OCI-LY3 (cell line): ENCODE measurements around the gene ACY1.
"Not testable (repeated sequence)": the region's sequence is repeated elsewhere in the genome, so short reads cannot be mapped to it uniquely, and the experiment has no call there.

Experiments used
- H2AFZ ChIP-seq: fragments of 200-600, 300-600 bp; shearing (Covaris generic); 2 replicates; pipeline ENCODE4 v1.6.0; 2014; ENCODE audit warnings: antibody characterized with exemption, low read depth, low read length
- H3K27ac ChIP-seq: fragments of 200-600, 300-600 bp; sonication (generic); 2 replicates; pipeline ENCODE4 v1.5.1; 2014; ENCODE audit warnings: mild to moderate bottlenecking, low read length, moderate library complexity, mixed read lengths
- H3K27me3 ChIP-seq: fragments of 200-600, 300-600 bp; sonication (generic); 2 replicates; pipeline ENCODE4 v1.6.1; 2014; ENCODE audit warnings: low read depth, low read length, mixed read lengths
- H3K36me3 ChIP-seq: fragments of 200-600, 300-600 bp; sonication (generic); replicated peaks from 2 replicates; pipeline ENCODE3; 2014; ENCODE audit warnings: low read depth, low read length, mixed read lengths
- H3K4me1 ChIP-seq: fragments of 300-600, 200-600 bp; sonication (generic); 2 replicates; pipeline ENCODE4 v1.6.1; 2014; ENCODE audit warnings: low read length, mixed read lengths
- H3K4me2 ChIP-seq: fragments of 200-600, 300-600 bp; sonication (generic); 2 replicates; pipeline ENCODE4 v1.6.1; 2014; ENCODE audit warnings: low read length, mixed read lengths
- H3K4me3 ChIP-seq: fragments of 300-600, 200-600 bp; sonication (generic); 2 replicates; pipeline ENCODE4 v1.5.1; 2014; ENCODE audit warnings: antibody characterized with exemption, mild to moderate bottlenecking, low read length, moderate library complexity
- H3K79me2 ChIP-seq: fragments of 300-600, 200-600 bp; shearing (Covaris generic); 2 replicates; pipeline ENCODE4 v1.6.1; 2014; ENCODE audit warnings: mild to moderate bottlenecking, low read length, mixed read lengths
- H3K9ac ChIP-seq: fragments of 300-600, 200-600 bp; shearing (Covaris generic); 2 replicates; pipeline ENCODE4 v1.6.0; 2014; ENCODE audit warnings: mild to moderate bottlenecking, low read length, moderate library complexity
- H3K9me3 ChIP-seq: fragments of 200-600, 300-600 bp; shearing (Covaris generic); 2 replicates; pipeline ENCODE4 v1.6.1; 2014; ENCODE audit warnings: low read length, mixed read lengths; ENCODE audit not compliant: insufficient read depth
- H4K20me1 ChIP-seq: fragments of 200-600, 300-600 bp; sonication (generic); 2 replicates; pipeline ENCODE4 v1.6.1; 2016; ENCODE audit warnings: low read length, mixed read lengths; ENCODE audit not compliant: insufficient read depth
- CTCF ChIP-seq: fragments of 200-600, 300-600 bp; sonication (generic); IDR thresholded peaks from 2 replicates; pipeline ENCODE4 v1.5.1; 2014; ENCODE audit warnings: antibody characterized with exemption, low read length, low read depth
- EZH2phosphoT487 ChIP-seq: fragments of 200-600 bp; shearing (Covaris generic); IDR thresholded peaks from 2 replicates; pipeline ENCODE4 v1.6.1; 2018; ENCODE audit warnings: antibody characterized with exemption, mixed run types, low read depth

The ACY1 gene

GRCh38 chr3:52032702-52033408 lies 49.5 kb downstream of the ACY1 start:
- peaks cover 24% of the 10 kb centered on the region; the same call in 1 of the 2 replicates for H3K27me3 ChIP-seq
- no peaks in the 10 kb centered on the region for H3K79me2 ChIP-seq
- no peak overlapping the region for H3K27ac ChIP-seq
- peaks cover 29% of the 10 kb centered on the region for H3K4me1 ChIP-seq
- H3K4me2 ChIP-seq, result no peak overlapping the region
- no peak overlapping the region for H2AFZ ChIP-seq
- no peak for TF ChIP-seq CTCF
- no peak for TF ChIP-seq EZH2phosphoT487
- H3K9me3 ChIP-seq, result no peaks in the 10 kb centered on the region
- H3K36me3 ChIP-seq, result no peaks in the 10 kb centered on the region
- no peak overlapping the region for H3K4me3 ChIP-seq
- no peaks in the 10 kb centered on the region for H4K20me1 ChIP-seq
- no peak overlapping the region for H3K9ac ChIP-seq

GRCh38 chr3:52033748-52034147 lies 50.4 kb downstream of the ACY1 start:
- H2AFZ ChIP-seq, H3K9ac ChIP-seq, H3K4me3 ChIP-seq, H3K36me3 ChIP-seq, H3K79me2 ChIP-seq, H3K27ac ChIP-seq, H3K4me2 ChIP-seq, H4K20me1 ChIP-seq, H3K9me3 ChIP-seq: not testable (repeated sequence)
- peaks cover 21% of the 10 kb centered on the region; the same call in 1 of the 2 replicates for H3K27me3 ChIP-seq
- H3K4me1 ChIP-seq, result peaks cover 35% of the 10 kb centered on the region

- Histone ChIP-seq H3K9ac (no peak overlapping the region), H4K20me1 (no peaks in the 10 kb centered on the region), H3K79me2 (no peaks in the 10 kb centered on the region), H3K36me3 (no peaks in the 10 kb centered on the region), H3K4me3 (no peak overlapping the region), H3K4me1 (peaks cover 35% of the 10 kb centered on the region), H3K9me3 (no peaks in the 10 kb centered on the region), H3K4me2 (no peak overlapping the region), H3K27ac (no peak overlapping the region), H2AFZ (no peak overlapping the region), H3K27me3 (peaks cover 23% of the 10 kb centered on the region; the same call in 1 of the 2 replicates)
- TF ChIP-seq EZH2phosphoT487, result no peak
- TF ChIP-seq CTCF, result no peak
Observed at GRCh38 chr3:52034212-52034611, 50.9 kb downstream of the ACY1 start.

GRCh38 chr3:52034651-52035050 lies 51.3 kb downstream of the ACY1 start:
- H3K79me2 ChIP-seq, result no peaks in the 10 kb centered on the region
- no peaks in the 10 kb centered on the region for H4K20me1 ChIP-seq
- no peak overlapping the region for H3K4me3 ChIP-seq
- H3K4me2 ChIP-seq, result no peak overlapping the region
- H3K4me1 ChIP-seq, result peaks cover 35% of the 10 kb centered on the region
- H3K9ac ChIP-seq, result no peak overlapping the region
- no peaks in the 10 kb centered on the region for H3K9me3 ChIP-seq
- H2AFZ ChIP-seq, result no peak overlapping the region
- no peak for TF ChIP-seq CTCF
- no peak for TF ChIP-seq EZH2phosphoT487
- H3K36me3 ChIP-seq, result no peaks in the 10 kb centered on the region
- H3K27ac ChIP-seq, result no peak overlapping the region
- H3K27me3 ChIP-seq, result peaks cover 27% of the 10 kb centered on the region; the same call in 1 of the 2 replicates
